Mammary epithelial cell (primary cell): Measurements from ENCODE around the gene KLHL35.

Experiments
- EZH2 ChIP-seq: IDR thresholded peaks from 2 replicates; pipeline ENCODE4 v1.6.1; 2012; ENCODE audit warnings: low read length, inconsistent platforms, borderline replicate concordance
- TF ChIP-seq, protein P1 (sequence below), 2 donors: IDR thresholded peaks in 1 of 2; conservative IDR thresholded peaks in 1 of 2; 2 replicates each; pipeline ENCODE4 v1.5.1; 2011 to 2012; ENCODE audit warnings: inconsistent platforms in 2 of 2, low read length in 2 of 2, mild to moderate bottlenecking in 2 of 2, control low read depth in 1 of 2, low read depth in 1 of 2; ENCODE audit not compliant: insufficient read depth in 1 of 2; ENCODE audit errors: extremely low read depth in 1 of 2

DNA sequence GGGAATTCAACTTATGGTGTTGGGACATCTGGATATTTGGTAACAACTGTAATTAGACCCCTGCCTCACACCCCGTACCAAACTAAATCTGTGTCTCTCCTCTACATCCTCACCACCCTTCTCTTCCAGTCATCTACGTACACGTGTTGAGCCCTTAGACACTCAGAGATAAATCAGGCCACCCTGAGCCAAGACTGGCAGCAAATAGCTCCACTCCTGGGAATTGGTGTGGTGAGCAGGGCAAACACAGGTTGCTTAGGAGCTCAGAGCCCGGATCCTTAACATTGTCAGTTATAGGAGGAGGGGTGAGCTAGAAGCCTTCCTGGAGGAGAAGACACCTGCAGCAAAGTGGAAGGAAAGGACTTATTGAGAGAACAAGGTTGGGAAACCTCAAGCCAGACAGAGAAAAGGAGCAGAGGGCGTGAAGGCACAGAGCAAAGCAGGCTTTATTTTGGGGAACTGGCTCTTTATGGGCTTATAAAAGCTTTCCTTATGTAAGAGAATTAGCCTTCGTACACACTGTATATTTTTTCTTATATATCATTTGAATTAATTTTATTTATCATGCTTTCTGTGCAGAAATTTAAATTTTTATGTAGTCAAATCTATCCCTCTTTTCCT lies 36.9 kb upstream of the KLHL35 start:
- TF ChIP-seq, protein P1, sequence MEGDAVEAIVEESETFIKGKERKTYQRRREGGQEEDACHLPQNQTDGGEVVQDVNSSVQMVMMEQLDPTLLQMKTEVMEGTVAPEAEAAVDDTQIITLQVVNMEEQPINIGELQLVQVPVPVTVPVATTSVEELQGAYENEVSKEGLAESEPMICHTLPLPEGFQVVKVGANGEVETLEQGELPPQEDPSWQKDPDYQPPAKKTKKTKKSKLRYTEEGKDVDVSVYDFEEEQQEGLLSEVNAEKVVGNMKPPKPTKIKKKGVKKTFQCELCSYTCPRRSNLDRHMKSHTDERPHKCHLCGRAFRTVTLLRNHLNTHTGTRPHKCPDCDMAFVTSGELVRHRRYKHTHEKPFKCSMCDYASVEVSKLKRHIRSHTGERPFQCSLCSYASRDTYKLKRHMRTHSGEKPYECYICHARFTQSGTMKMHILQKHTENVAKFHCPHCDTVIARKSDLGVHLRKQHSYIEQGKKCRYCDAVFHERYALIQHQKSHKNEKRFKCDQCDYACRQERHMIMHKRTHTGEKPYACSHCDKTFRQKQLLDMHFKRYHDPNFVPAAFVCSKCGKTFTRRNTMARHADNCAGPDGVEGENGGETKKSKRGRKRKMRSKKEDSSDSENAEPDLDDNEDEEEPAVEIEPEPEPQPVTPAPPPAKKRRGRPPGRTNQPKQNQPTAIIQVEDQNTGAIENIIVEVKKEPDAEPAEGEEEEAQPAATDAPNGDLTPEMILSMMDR (conservative IDR thresholded peaks at IDR 0.05 in 1 of 2, IDR thresholded peaks at IDR 0.05 in 1 of 2; ENCODE audit: extremely low read depth in 1 of 2, insufficient read depth in 1 of 2, low read depth in 1 of 2, low read length in 2 of 2) = no peak
- TF ChIP-seq EZH2 = no peak
